ENCODE data around the gene P2RY12.

The P2RY12 gene

DNA sequence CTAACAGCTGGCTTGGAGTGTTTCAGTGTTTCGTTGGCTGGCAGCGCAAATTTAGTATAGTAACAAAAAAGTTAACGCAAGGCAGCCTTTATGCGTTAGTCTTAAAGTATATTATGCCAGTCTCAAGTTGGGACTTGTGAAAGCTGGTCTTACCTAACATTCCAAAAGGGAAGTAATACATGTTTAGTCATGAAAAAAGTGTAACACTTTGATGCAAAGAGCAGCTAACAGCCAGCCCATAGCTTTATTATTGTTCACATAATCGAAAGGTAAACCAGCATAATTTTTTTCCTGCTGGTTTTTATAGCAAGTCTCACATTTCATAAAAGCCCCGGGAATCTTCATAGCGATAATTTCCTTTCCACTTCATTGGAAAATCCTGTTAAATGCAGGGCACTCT, 65.6 kb downstream of the P2RY12 start (continued):
- TF ChIP-seq ZNF654 (tag by site-specific recombination; IDR thresholded peaks at IDR 0.05; ENCODE audit: low read depth) (no peak), ZNF174 (tag by site-specific recombination; IDR thresholded peaks at IDR 0.05) (no peak), ZNF354C (tag by site-specific recombination; IDR thresholded peaks at IDR 0.05; ENCODE audit: borderline replicate concordance, low read depth) (no peak), ZNF521 (tag by site-specific recombination; IDR thresholded peaks at IDR 0.05) (no peak)

- no peaks in the 10 kb centered on the region for H3K9me3 ChIP-seq (ENCODE audit: control insufficient read depth, insufficient read depth, low read depth, low read length)
- no peaks in the 10 kb centered on the region for H3K36me3 ChIP-seq (ENCODE audit: control insufficient read depth in 2 of 2, insufficient read depth in 1 of 2, low read length in 2 of 2)
- CTCF ChIA-PET: no interaction called here
- no peak for TF ChIP-seq YY1 (tag by site-specific recombination; IDR thresholded peaks at IDR 0.05)
- TF ChIP-seq SCRT1 (tag by site-specific recombination; IDR thresholded peaks at IDR 0.05; ENCODE audit: borderline replicate concordance): no peak
- no peak for TF ChIP-seq ZBTB1 (tag by site-specific recombination; IDR thresholded peaks at IDR 0.05)
- TF ChIP-seq SP7 (tag by site-specific recombination; IDR thresholded peaks at IDR 0.05): no peak
- TF ChIP-seq ZSCAN16 (tag by site-specific recombination; IDR thresholded peaks at IDR 0.05): no peak
- TF ChIP-seq, protein P1, sequence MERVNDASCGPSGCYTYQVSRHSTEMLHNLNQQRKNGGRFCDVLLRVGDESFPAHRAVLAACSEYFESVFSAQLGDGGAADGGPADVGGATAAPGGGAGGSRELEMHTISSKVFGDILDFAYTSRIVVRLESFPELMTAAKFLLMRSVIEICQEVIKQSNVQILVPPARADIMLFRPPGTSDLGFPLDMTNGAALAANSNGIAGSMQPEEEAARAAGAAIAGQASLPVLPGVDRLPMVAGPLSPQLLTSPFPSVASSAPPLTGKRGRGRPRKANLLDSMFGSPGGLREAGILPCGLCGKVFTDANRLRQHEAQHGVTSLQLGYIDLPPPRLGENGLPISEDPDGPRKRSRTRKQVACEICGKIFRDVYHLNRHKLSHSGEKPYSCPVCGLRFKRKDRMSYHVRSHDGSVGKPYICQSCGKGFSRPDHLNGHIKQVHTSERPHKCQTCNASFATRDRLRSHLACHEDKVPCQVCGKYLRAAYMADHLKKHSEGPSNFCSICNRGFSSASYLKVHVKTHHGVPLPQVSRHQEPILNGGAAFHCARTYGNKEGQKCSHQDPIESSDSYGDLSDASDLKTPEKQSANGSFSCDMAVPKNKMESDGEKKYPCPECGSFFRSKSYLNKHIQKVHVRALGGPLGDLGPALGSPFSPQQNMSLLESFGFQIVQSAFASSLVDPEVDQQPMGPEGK (tag by site-specific recombination; IDR thresholded peaks at IDR 0.05): no peak
- TF ChIP-seq ZNF404 (tag by site-specific recombination; IDR thresholded peaks at IDR 0.05): no peak
- no peak for TF ChIP-seq ZNF223 (tag by site-specific recombination; IDR thresholded peaks at IDR 0.05)
- TF ChIP-seq ZNF596 (tag by site-specific recombination; IDR thresholded peaks at IDR 0.05): no peak
- TF ChIP-seq ZNF174 (tag by site-specific recombination; IDR thresholded peaks at IDR 0.05): no peak
- TF ChIP-seq, protein P2, sequence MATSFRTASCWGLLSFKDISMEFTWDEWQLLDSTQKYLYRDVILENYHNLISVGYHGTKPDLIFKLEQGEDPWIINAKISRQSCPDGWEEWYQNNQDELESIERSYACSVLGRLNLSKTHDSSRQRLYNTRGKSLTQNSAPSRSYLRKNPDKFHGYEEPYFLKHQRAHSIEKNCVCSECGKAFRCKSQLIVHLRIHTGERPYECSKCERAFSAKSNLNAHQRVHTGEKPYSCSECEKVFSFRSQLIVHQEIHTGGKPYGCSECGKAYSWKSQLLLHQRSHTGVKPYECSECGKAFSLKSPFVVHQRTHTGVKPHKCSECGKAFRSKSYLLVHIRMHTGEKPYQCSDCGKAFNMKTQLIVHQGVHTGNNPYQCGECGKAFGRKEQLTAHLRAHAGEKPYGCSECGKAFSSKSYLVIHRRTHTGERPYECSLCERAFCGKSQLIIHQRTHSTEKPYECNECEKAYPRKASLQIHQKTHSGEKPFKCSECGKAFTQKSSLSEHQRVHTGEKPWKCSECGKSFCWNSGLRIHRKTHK (tag by site-specific recombination; IDR thresholded peaks at IDR 0.05): no peak
- TF ChIP-seq ZNF202 (tag by site-specific recombination; IDR thresholded peaks at IDR 0.05; ENCODE audit: borderline replicate concordance): no peak
- TF ChIP-seq ZNF335 (tag by site-specific recombination; conservative IDR thresholded peaks at IDR 0.05): no peak
- no peak for TF ChIP-seq WT1 (tag by site-specific recombination; IDR thresholded peaks at IDR 0.05)
- TF ChIP-seq ZNF621 (tag by site-specific recombination; IDR thresholded peaks at IDR 0.05): no peak
- TF ChIP-seq ZNF837 (tag by site-specific recombination; IDR thresholded peaks at IDR 0.05): no peak
- TF ChIP-seq ZNF701 (tag by site-specific recombination; IDR thresholded peaks at IDR 0.05): no peak
- no peak for TF ChIP-seq ZNF530 (tag by site-specific recombination; IDR thresholded peaks at IDR 0.05; ENCODE audit: low read depth)
- TF ChIP-seq KLF9 (tag by site-specific recombination; IDR thresholded peaks at IDR 0.05; ENCODE audit: low read depth): no peak
- no peak for TF ChIP-seq ZBTB48 (tag by site-specific recombination; IDR thresholded peaks at IDR 0.05)
- no peaks in the 10 kb centered on the region for H3K4me1 ChIP-seq (ENCODE audit: control insufficient read depth, insufficient read depth, low read length)
- no peak overlapping the region for H3K27ac ChIP-seq (ENCODE audit: extremely low read depth, low read depth, low read length)
- POLR2A ChIA-PET: no interaction called here
- H3K4me3 ChIP-seq (ENCODE audit: low read depth, low read length): no peak overlapping the region
These were observed 66.2 kb downstream of the P2RY12 start for GRCh38 chr3:151318313-151318712.

Data from HEK293 (cell line).